GM18951 (cell line): ENCODE results near the gene PPFIBP1.
"Not testable (repeated sequence)": the region's sequence is repeated elsewhere in the genome, so short reads cannot be mapped to it uniquely, and the experiment has no call there.

Source experiments
- POLR2A ChIP-seq: IDR thresholded peaks from 4 replicates; pipeline ENCODE4 v1.6.1; 2011; ENCODE audit warnings: mild to moderate bottlenecking; ENCODE audit not compliant: insufficient read length, insufficient read depth; ENCODE audit errors: extremely low read depth
- in situ Hi-C: fragments of 300-500 bp; cut with MboI; formaldehyde crosslinking; loops from one replicate; pipeline ENCODE4 v1.12.0; 2022; ENCODE audit warnings: low sequenced_read_pairs, mixed read lengths, inconsistent platforms; ENCODE audit not compliant: unreplicated experiment

Gene PPFIBP1

DNA sequence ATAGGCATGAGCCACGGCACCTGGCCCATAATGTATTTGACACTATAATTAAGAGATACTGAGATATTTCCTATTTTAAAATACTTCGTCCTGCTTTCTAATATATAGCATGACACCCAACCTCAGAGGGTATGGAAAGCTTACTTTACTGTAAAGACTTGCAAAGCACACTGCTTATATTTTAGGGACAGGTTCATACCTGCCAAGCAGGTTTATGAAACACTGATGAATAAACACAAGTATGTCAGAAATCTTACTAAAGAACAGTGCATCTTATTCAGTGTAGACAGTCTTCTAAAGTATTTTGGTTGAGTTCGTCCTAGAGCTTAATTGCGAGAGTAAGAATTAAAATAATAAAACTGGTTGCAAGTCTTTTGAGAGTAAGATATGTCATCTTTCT is 65.4 kb downstream of the PPFIBP1 start:
- in situ Hi-C loops, result no loop called here

DNA sequence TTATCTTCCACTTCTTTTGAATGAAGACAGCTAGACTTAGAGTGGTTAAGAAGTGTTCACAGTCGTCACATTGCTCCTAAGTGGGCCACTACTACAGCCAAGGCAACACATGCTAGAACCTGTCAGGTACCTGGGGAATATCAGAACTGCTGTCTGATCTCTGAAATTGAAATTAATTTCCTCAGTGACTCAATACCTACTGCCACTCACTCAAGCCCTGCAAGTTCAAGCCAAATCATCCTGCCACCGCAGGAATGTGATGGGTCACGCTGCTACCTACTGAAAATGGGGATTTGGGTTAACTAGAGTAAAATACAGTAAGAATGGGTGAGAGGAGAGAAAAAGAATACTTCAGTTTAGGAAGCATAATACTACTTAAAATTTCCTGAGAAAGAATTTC is 67.7 kb downstream of the PPFIBP1 start:
- in situ Hi-C loops, result not testable (repeated sequence)

More for the DNA sequence above, 65.4 kb downstream of the PPFIBP1 start:
- no peak for TF ChIP-seq POLR2A

DNA sequence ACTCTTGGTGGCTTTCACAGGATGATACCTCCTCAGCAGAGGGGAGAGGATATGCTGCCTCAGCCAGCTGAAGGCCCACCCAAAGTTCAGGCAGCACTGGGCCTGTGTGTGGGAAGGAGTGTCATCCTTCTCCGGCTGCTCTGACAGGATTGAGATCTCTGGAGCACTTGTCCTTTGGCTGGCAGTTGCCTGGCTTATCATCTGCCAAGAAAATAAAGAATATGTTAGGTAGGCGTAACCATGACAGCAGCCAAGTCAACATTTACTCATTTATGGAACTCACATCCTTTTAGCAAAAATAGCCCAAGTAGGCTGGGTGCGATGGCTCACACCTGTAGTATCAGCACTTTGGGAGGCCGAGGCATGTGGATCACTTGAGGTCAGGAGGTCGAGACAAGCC is 68.5 kb downstream of the PPFIBP1 start:
- in situ Hi-C loops, result no loop called here
- no peak for TF ChIP-seq POLR2A

DNA sequence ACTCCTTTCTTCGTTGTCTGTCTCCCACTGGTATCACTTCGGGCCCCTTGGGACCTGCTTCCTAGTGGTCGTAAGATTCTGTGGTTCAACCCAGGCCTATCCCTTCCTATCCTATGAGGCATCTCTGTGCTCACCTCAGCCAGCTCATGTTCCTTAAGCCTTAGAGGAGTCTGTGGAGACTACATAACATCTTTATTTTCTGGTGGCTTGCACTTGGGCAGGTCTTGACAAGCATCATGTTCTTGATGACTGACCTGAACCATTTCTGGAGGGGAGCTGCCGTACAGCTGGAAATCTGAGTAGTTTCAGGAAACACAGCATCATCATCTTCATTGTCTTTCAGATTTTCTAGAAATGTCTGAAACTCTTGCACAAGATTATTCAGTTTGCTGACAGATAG is 69.3 kb downstream of the PPFIBP1 start:
- in situ Hi-C loops, result no loop called here
- TF ChIP-seq POLR2A, result no peak

DNA sequence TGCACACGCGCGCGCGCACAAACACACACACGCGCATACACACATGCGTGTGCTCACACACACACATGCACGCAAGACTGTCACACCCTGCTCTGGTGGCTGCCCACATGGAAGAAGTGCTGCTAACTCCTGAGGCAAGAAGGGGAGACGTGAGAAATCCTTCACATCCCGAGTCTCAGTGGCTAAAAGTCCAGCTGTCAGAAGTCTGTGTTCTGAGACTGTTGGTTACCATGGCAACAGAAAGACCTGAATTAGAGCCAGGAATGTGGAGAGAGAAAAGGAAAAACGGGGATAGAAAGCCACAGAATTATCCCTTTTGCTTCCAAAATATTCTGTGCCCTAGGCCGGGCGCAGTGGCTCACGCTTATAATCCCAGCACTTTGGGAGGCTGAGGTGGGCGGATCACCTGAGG is 71.2 kb downstream of the PPFIBP1 start:
- TF ChIP-seq POLR2A, result no peak
- in situ Hi-C loops, result no loop called here

DNA sequence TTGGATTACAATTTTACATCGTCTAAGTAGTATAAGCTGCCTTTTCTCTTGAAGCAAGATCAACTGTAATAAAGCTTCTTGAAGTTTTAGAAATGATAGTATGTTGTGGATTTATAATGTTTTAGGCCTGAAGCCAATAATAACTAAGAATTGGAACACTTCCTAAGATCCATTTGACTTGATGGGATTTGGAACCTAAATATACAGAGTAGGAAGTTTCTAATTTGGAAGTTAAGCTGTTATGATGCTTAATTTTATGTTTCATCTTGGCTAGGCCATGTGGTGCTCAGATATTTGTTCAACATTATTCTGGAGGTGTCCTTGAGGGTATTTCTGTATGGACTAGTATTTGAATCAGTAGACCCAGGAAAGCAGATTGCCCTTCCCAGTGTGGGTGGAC is 74.9 kb downstream of the PPFIBP1 start:
- in situ Hi-C loops, result not testable (repeated sequence)

DNA sequence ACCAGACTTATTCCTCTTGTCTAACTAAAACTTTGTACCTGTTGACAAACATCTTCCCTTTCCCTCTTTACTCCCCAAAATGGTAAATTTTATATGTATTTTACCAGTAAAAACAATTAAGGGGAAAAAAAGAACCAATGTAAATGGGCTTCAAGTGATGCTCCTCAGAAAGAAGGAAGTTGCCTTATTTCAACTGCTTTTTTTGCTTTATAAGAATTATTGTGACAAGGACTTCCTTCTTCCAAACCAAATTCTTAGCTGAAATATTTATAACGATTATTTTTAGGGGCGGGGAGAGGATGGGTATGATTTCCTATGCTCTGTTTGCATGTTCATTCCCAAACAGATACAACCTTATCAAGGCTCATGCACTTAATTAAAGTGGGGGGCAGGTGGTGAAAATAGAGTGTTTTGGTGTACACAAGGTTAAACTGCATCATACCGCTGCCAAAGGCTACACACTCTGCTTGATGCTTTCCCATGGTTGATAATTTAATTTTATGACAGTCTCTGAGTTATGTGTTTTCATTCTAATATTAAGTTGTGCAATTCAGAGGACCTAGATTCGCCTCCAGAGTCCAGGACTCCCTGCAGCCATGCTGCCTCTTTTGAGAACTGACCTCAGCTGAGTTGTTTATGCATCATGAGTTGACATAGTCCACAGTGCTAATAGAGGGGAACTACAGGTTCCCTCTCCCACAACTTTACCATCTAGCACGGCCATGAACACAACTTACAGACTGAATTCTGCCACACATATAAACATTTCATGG is 77.2 kb downstream of the PPFIBP1 start:
- in situ Hi-C loops, result not testable (repeated sequence)

DNA sequence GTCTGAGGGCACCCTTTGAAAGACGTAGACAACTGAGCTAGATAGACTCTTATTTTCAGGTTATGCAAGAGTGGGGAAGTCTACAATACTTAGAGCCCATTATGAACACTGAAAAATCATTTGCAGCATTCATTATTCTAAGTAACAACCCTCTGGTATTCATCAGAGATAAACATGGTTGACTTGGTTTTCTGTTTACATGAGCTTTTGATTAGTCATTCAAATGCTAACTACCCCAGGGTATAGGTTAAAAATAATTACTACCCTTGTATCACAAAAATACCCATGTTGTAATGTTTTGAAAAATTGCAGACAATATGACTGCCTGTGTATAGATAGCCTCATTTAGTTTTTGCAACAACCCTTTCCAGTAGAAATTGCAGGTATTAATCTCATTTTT is 78.5 kb downstream of the PPFIBP1 start:
- TF ChIP-seq POLR2A, result no peak
- in situ Hi-C loops, result no loop called here

DNA sequence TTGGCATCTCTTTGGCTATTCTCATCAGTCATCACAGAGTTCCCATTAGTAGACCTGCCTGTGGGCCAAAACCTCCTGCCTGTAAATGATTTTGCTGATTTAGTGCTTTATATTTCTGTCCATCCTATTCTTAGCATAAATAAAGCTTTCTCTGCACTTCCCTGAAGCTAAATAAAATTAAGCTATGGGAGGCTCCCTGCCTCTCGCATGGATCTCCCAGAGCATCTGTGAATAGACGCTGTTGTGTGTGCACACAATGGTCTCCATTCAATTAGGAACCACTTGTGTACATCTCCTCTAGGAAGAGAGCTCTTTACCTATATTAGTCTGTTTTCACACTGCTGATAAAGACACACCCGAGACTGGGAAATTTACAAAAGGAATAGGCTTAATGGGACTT is 80.4 kb downstream of the PPFIBP1 start:
- TF ChIP-seq POLR2A, result no peak
- in situ Hi-C loops, result no loop called here

DNA sequence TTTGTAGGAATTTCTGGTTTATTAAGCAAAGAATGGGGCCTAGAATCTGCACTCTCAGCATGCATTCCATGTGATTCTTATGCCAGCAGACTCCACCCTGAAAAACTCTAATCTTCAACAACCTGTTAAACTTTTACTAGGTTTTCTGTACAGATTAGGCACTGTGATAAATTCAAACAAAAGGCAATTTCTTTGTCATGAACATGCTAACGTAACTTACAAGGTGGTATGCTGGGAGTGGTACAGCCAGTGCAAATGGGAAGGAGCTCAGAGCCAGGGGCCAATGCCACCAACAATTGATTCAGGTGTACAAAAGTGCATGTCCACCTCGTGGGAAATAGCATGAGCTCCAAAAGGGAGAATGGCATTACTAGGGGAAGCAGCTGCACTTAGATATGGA is 83.0 kb downstream of the PPFIBP1 start:
- in situ Hi-C loops, result no loop called here

DNA sequence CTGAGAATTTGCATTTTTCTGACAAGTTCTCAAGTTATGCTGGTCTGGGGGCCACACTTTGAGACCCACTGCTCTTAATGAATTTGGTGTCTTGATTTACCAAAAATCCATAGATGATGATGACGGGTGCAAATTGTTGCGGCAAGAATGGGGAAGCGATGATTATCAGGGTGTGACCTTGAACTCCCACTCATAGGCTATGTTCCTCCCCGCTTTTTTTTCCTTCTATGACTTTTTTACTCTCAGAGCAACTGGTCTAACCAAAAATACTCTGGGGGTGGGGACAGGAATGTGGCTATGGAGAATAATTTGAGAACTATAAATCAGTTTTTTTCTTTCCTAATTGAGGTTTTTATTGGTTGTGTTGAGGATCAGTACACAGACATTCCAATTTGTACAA is 83.6 kb downstream of the PPFIBP1 start:
- no peak for TF ChIP-seq POLR2A
- in situ Hi-C loops, result no loop called here

More for the DNA sequence above, 83.0 kb downstream of the PPFIBP1 start:
- no peak for TF ChIP-seq POLR2A

DNA sequence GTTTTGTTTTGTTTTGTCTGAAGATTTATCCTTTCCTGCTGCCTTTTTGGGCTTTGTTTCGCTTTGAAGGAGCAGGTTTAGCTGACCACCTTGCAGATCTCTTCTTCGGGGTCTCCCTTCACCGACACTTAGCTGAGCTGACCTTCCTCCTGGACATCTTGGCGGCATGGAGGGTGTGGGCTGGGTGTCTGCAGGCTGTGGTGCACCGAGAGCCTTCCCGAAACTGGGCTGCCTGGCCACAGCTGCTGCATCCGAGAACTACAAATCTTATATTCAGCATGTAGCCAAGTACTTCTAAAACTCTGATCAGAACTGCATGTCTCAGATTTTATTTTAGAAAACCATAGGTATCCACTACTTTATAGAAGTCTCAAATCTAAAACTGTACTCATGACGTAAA is 84.9 kb downstream of the PPFIBP1 start:
- in situ Hi-C loops, result no loop called here
- no peak for TF ChIP-seq POLR2A

DNA sequence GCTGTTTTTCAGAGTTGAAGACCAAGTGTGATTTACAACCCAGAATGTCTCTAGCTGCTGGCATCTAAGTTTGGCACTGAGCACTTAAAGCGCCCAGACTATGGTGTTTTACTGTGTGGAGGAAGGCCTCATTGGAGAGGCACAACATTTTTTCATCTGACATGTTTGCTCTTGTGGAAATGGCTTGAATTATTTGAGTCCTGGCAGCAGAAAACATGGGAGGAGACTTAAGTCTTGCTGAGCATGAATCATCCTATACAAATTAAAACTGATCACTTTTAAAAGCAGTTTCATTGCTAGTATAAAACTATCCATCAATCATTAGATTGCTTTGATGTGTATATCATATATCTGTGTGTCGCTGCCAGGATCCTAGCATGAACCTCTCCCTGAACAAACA is 86.4 kb downstream of the PPFIBP1 start:
- in situ Hi-C loops, result no loop called here
- TF ChIP-seq POLR2A, result no peak

DNA sequence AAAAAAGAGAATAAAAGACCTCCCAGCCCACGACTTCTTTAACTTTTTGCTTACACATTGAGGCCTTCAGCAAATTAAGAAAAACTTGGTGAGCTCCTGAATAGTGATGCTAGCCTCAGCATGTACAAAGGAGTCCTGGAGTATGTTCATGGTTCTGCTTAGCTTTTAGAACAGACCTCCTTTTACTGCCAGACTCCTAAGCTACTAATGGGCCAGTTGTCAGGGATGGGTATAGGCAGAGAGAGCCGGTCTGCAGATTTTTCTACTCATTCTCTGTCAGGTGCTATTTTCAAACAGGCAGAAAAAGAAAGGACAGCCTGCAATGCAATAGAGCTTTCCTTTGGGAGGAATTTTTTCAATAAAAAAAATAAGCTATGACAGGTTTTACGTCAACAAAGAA is 90.4 kb downstream of the PPFIBP1 start:
- TF ChIP-seq POLR2A, result no peak
- in situ Hi-C loops, result no loop called here

DNA sequence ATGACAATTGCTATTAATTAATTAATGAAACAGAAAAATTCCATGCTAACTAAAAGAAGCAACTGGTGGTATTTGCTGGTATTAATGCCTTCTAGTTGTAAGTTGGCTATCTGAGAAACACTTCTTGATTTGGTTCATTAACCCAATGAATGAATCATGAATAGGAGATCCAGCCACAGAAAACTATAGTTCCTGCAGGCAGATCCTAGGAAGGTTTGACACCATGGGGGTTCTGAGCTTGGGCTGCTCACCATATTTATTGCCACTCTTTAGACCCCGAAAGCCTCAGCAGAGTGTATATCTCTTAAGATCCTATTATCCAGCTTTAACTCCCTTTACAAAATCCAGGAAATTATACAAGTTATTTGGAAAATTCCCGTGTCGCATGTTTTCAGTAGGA is 90.9 kb downstream of the PPFIBP1 start:
- in situ Hi-C loops, result no loop called here
- TF ChIP-seq POLR2A, result no peak
